Sciatic nerve (tissue), 2 donors: Measurements from ENCODE around the gene ACP5. TPM values are rescaled to one million over a fixed set of nuclear protein-coding genes. Genes with fewer than 3 reads are reported as not detected.
A peak's percentile ranks its signal among the peaks of the same experiment; 100 is the strongest.
"Not testable (repeated sequence)": the region's sequence is repeated elsewhere in the genome, so short reads cannot be mapped to it uniquely, and the experiment has no call there.

Experiments used
- ATAC-seq: fragments of 200-7000 bp; cut with Tn5 transposase; one replicate; pipeline ENCODE4 v1.9.1; 2020; ENCODE audit warnings: mild to moderate bottlenecking, moderate library complexity
- DNase-seq: peaks from one replicate; pipeline ENCODE4 v3.0.0-alpha.2; 2020; ENCODE audit warnings: low spot score
- intact Hi-C: fragments of 100-400 bp; cut with DNase I; formaldehyde crosslinking; loops from one replicate; pipeline ENCODE4 v1.14.2; 2022
- total RNA-seq: library from RNA; stranded (reverse); fragmentation: NEBNext Ultra II Directional; extraction: Animal tissue kit (Norgen Biotek cat#: 25700); gene quantifications from one replicate; pipeline ENCODE4 v1.2.1, GENCODE V29; 2021
- donor health status: DM: no; HTN: no; CAD: no.
- donor health status: DM: no; HTN: no; CAD: no.

ACP5 gene
- total RNA-seq, 1 donor from 2014 or later, result 19.7 TPM

DNA sequence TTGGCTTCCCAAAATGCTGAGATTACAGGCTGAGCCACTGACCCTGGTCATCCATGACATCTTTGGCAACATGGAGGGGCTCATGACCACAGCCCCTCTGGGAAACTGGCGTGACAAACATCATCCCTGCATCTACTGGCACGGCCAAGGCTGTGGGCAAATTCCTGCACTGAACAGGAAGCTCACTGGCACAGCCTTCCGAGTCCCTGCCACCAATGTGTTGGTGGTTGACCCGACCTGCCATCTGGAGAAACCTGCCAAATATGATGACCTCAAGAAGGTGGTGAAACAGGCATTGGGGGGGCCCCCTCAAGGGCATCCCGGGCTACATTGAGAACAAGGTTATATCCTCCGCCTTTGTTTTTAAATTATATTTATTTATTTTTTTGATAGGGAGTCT, 8.9 kb upstream of the ACP5 start:
- ATAC-seq (no peak), DNase-seq (no peak)
- intact Hi-C loops, result no loop called here

DNA sequence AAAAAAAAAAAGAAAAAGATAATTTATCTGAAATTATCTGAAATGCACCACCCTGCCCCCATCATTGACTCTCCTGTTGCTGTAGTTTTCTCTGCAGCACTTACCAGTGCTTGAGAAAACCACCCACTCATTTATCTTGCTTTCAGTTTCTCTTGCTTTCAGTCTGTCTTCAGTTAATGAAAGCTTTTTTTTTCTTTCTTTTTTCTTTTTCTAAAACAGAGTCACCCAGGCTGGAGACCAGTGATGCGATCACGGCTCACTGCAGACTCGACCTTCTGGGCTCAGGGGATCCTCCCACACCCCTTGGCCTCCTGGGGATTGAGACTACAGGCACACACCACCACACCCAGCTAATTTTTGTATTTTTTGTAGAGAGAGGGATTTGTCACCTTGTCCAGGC, 4.3 kb upstream of the ACP5 start:
- intact Hi-C loops, result no loop called here
- DNase-seq (no peak), ATAC-seq (no peak)

DNA sequence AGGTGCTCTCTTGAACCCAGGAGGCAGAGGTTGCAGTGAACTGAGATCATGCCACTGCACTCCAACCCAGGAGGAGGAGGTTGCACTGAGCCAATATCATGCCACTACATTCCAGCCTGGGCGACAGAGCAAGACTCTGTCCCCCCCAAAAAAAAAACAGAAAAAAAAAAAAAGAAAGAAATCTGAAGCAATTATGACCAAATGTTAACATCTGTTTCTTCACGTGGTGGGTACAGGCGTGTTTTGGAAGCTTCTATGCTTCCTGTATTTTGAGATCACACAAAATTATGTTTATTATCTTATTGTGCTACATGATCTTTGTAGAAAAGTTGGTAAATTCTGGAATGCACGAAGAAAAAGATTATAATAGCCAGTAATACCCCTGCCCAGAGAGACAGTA, 2.7 kb upstream of the ACP5 start:
- intact Hi-C loops, result no loop called here
- ATAC-seq (no peak), DNase-seq (no peak)

DNA sequence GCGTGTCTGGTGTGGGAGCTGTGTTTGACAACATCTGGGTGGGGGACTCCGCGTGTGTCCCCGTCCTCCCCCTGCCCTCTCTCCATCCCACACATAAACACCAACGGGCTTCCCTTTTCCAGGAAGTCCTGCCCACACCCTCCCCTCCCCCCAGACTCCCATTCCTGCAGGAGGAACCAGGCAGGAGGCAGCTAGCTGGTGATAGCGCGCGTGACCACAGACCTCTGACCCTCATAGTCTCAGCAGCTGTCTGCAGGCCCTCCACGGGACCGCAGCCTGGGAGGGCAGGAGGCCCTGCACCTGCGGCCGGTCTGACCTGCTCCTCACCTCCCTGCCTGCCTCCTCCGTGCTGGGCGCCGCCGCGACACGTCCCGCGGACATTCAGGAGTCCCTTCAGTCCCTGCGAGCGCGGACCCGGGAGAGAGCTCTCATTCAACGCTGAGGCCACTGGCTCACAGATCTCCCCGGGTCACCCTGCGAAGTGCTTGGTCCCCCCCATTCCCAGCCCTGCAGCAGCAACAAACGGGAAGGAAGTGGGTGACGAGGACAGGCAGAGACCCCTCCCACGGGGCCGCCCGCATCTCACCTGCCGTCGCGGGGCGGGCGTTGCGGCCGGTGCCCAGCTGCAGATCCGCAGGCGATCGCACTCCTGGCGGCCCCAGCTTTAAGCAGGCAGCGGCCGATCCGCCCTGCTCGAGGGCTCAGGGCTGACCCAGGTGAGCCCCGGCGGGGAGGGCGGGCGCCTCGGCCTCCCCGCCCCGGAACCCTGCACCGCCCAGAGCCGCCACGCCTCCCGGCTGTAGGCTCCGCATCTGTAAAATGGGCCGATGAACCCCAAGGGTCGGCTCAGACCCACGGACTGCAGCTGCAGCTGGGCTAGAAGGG, 1.1 kb upstream of the ACP5 start:
- intact Hi-C loops, result no loop called here
- ATAC-seq, result peak; percentile 67
- DNase-seq, result peak; percentile 78

DNA sequence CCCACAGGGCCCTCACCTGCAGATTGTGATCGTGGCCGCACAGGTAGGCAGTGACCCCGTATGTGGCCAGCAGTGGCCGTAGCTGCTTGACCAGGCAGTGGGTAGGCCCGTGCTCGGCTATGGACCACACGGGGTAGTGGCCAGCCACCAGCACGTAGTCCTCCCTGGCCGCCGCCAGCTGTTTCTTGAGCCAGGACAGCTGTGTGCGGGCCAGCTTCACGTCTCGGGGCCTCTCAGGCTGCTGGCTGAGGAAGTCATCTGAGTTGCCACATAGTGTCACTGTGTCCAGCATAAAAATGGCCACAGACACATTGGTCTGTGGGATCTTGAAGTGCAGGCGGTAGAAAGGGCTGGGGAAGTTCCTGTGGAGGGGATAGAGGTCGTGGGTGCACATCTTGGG, 1.2 kb downstream of the ACP5 start:
- intact Hi-C loops, result no loop called here
- DNase-seq (no peak), ATAC-seq (no peak)

DNA sequence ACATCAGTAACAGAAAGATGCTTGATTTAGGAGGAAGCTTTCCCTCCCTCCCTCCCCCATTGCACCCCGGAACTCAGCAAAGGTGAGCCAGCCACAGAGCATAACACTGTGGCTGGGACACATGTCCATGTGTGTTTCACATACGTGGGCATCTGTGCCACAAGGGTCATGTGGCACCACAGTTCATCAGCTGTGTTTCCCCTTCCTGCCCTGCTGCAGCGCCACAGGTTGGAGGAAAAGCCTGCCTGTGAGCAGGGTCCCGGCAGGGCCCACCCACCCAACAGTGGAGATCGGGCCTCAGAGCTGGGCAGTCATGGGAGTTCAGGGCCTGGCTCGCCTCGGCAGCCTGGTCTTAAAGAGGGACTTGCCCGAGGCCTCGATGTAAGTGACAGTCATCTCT, 2.8 kb downstream of the ACP5 start:
- intact Hi-C loops, result no loop called here
- DNase-seq (no peak), ATAC-seq (no peak)

DNA sequence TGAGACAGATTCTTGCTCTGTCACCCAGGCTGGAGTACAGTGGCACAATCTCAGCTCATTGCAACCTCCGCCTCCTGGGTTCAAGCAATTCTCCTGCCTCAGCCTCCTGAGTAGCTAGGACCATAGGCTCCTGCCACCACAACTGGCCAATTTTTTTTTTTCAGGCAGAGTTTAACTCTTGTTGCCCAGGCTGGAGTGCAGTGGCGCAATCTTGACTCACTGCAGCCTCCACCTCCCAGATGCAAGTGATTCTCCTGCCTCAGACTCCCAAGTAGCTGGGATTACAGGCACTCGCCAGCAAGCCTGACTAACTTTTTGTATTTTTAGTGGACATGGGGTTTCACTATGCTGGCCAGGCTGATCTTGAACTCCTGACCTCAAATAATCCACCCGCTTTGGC, 3.7 kb downstream of the ACP5 start:
- intact Hi-C loops, ATAC-seq, DNase-seq: not testable (repeated sequence)

DNA sequence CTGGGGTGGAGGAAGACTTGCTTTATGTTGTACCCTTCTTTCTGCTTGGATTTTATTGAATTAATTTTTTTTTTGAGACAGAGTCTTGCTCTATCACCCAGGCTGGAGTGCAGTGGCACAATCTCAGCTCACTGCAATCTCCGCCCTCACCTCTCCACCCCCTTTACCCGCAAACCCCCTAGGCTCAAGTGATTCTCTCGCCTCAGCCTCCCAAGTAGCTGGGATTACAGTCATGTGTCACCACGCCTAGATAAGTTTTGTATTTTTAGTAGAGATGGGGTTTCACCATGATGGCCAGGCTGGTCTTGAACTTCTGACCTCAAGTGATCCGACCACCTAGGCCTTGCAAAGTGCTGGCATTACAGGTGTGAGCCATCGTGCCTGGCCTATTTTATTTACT, 4.1 kb downstream of the ACP5 start:
- intact Hi-C loops, ATAC-seq, DNase-seq: not testable (repeated sequence)

DNA sequence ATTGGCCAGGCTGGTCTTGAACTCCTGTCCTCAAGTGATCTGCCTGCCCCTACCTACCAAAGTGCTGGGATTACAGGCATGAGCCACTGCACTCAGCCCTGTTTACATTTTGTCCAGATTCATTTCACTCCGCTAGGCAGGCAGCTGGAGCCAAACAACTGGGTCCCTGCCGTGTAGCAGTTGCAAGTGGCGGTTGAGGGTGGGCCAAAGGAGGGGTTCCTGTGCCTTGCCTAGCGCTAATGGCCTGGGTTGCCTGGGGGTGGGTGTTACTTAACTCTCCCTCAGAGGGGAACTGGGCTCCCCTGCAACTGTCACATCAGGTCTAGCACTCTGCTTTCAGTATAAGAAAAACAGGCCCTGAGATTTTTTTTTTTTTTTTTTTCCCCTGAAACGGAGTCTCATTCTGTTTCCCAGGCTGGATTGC, 7.4 kb downstream of the ACP5 start:
- DNase-seq, result no peak
- ATAC-seq, result no peak
- intact Hi-C loops, result no loop called here

DNA sequence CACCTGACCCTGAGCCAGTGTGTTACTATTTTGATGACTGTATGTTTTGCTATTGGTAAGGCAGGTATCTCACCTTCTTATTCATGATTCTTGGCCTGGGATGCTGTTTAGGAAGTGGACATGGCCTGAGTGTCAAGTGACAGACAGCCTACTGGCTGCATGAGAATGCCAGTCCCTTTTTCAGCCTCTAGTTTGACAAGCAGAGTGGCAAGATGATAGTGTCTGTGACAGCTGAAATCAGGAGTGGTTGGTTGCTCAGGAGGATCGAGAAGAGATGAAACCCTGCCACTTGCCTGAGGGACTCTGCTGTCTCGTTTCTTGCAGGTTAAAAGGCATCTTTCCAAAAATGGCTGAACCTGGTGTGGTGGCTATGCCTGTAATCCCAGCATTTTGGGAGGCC, 11.3 kb downstream of the ACP5 start:
- intact Hi-C loops, result no loop called here
- ATAC-seq, result no peak
- no peak for DNase-seq

DNA sequence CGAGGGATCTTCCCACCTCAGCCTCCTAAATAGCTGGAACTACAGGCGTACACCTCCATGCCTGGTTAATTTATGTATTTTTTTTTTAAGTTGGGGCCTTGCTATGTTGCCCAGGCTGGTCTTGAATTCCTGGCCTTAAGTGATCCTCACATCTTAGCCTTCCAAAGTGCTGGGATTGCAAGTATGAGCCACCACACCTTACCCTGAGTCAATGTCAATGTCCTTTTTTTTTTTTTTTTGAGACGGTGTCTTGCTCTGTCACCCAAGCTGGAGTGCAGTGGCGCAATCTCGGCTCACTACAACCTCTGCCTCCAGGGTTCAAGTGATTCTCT, 11.8 kb downstream of the ACP5 start:
- DNase-seq, ATAC-seq, intact Hi-C loops: not testable (repeated sequence)

DNA sequence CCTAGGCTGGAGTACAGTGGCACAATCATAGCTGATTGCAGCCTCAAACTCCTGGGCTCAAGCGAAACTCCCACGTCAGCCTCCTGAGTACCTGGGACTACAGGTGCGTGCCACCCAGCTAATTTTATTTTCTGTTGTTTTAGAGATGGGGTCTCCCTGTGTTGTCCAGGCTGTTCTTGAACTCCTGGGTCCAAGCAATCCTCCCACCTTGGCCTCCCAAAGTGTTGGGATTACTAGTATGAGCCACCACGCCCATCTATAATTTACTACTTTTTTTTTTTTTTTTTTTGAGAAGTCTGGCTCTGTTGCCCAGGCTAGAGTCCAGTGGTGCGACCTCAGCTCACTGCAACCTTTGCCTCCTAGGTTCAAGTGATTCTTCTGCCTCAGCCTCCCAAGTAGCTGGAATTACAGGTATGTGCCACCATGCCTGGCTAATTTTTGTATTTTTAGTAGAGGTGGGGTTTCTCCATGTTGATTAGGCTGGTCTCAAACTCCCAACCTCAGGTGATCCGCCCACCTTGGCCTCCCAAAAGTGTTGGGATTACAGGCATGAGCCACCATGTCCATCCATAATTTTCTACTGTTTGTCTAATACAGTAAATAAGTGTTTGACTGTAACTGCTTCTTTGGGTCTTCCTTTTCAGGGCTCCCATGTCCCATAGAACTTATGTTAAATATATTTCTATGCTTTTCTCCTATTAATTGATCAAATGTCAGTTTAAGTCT, 13.2 kb downstream of the ACP5 start:
- DNase-seq, intact Hi-C loops: not testable (repeated sequence)

DNA sequence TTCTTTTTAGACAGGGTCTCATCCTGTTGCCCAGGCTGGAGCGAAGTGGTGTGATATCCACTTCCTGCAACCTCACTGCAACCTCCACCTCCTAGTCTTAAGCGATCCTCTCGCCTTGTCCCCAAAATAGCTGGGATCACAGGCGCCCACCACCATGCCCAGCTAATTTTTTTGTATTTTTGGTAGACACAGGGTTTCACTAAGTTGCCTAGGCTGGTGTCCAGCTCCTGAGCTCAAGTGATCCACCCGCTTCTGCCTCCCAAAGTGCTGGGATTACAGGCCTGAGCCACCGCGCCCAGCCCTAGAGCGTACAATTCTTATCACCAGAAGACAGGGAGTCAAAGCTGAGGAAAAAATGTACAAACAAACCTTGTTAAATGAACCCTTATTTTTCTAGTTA, 13.9 kb downstream of the ACP5 start:
- DNase-seq (no peak), ATAC-seq (no peak)
- intact Hi-C loops, result no loop called here

More for the DNA sequence above, 13.2 kb downstream of the ACP5 start:
- ATAC-seq, result not testable (repeated sequence)

DNA sequence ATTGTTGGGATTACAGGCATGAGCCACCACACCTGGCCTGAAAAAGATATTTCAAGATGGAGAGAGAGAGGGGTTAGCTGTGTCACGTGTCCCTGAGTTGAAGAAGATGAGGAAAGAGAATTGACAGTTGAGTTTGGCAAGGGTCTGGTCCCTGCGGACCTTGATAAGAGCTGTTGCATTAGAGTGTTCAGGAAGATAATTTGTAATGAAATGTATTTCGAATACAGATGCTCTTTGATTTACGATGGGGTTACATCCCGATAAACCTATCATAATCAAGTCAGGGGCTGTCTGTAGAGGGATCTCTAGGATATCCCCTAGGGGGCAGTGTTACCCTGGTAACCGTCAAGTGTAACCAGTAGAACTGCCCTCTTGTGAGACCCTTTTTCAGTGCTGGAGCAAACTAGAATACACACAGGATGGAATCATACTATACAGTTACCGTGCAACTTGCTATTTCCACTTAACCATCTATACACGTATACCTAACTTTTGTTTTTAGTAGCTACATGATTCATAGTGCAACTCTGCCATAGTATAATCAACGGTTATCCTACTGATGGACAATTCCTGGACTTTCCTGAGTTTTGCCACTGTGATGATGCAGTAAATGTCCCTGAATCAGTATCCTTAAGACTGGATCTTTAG, 16.9 kb downstream of the ACP5 start:
- no peak for DNase-seq
- ATAC-seq, result peak; percentile 29
- intact Hi-C loops, result no loop called here

DNA sequence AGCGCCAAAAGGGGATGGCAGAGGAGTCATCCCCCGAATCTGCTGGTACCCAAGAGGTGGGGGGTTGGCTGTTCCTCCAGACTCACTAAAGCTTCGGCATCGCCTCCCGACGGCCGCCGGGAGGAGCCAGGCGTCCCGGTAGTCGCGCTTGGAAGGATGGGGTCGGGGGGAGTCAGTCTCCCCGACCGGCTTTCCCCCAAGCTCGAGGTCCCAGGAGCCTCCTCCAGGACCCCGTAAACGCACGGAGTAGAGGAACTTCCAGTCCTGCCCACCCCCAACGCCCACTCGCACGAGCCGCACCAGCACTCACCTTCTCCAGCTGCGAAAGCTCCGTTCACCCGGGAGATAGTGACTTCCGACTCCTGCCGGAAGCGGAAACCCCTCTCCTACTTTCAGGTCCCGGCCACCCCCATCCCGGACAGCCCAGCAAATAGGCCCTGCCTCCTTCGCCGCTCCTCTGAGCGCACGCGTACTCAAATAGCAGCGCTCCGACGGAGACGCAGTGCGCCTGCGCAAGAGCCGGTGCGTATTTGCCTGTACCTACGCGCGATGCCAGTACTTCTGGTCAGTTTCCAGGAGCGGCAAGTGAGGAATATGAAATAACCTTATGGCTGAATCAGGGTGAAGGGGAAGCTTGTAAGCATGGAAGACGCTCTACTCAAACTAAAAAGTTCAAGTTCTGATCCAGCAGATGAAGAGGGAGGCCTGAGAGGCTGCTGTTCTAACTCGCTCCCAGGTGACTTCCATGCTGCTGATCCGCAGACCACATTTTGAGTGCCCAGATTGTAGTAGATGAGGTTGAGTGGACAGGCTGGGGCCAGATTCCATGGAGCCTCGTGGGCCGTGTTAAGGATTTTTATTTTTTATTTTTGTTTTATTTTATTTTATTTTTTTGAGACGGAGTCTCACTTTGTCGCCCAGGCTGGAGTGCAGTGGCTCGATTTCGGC, 18.3 kb downstream of the ACP5 start, which contains the start of gene ELOF1:
TSS of gene ELOF1 (minus strand) at position 350 of the 948 bp plus-strand sequence. CDS start 4,883 bp downstream, outside the sequence.
- intact Hi-C loops, result no loop called here
- DNase-seq (peak; percentile 97), ATAC-seq (peak; percentile 99)

DNA sequence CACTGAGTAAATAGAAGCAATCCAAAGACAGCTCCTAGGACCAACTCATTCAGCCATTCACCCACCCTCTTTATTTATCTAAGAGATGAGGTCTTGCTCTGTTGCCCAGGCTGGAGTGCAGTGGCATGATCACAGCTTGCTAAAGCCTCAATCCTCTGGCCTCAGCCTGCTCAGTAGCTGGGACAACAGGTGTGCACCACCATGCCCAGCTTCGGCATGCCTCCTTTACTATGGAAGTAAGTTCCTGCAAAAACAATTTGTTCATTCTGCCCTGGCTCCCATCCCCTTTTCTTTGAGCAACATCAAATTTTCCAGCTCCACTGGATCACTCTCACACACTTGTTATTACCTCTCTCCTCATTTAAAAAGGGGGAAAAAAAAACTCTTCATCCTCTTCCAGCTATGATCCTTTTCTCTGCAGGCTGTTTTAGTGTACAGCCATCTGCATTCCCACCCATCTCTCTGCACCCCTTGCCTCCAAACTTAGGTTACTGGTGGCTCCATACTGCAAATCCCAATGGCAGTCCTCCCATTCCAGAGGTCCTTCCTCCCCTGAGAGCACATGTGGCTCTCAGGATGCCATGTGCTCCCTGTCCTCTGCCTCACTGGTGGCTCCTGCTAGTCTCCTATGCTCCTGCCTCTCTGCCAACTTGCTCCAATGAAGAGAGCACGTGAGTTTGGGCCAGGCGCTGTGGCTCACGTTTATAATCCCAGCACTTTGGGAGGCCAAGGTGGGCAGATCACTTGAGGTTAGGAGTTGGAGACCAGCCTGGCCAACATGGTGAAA, 20.6 kb downstream of the ACP5 start:
- no peak for ATAC-seq
- intact Hi-C loops, result no loop called here
- DNase-seq, result no peak

DNA sequence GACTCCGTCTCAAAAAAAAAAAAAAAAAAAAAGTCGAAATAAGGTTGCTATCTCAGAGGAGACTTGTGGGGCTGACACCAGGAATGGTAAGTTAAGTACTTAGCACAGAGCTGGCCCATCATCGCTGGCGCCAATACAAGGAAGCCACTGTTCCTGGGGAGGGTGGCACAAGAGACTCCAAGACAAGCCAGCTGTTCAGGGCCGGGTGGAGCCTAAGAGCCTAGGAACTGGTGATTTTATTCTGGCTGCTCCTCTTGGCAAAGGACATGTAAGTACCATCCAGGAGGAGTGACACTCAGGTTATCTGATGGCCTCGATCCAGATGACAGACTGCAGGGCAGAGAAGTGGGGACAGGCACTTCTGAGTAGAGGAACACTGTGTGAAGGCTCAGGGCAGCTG, 22.2 kb downstream of the ACP5 start:
- DNase-seq (no peak), ATAC-seq (no peak)
- intact Hi-C loops, result no loop called here

DNA sequence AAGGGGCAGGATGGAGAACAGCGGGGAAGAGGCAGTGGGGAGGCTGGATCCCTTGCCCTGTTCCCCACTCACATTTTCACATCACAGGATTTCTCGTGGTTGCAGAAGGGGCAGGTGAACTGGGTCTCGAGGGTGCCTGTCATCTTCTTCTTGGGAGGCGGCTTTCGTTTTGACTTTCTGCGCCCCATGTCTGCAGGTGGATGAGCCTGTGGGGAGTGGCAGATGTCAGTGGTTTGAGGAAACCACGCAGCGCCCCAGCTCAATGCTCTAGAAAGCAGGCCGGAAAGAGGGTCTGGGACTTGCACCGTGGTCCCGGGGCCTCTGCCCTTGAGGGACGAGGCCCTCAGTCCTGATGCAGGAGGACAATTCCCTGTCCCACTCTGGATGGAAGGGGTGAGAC, 23.3 kb downstream of the ACP5 start:
- intact Hi-C loops, result no loop called here
- no peak for DNase-seq
- ATAC-seq, result no peak
